ENCODE results near the gene TNFRSF8. TPM values are rescaled to one million over a fixed set of nuclear protein-coding genes. Genes with fewer than 3 reads are reported as not detected.

Gene TNFRSF8
- total and polyA plus RNA-seq, 2 of the 13 experiments (the other 11 are each of a cell fraction or from before 2014, with no cell fraction given), result not detected

- no TSS peak for BruUV-seq (replicated peaks)
These were observed 89.2 kb downstream of the TNFRSF8 start for GRCh38 chr1:12152113-12152891.

More at GRCh38 chr1:12152113-12152891, 89.2 kb downstream of the TNFRSF8 start:
- no peaks in the 10 kb centered on the region for H3K27me3 ChIP-seq (ENCODE audit: control insufficient read depth in 1 of 2, insufficient read depth in 2 of 2, low read length in 2 of 2)
- no peaks in the 10 kb centered on the region for H3K79me2 ChIP-seq (ENCODE audit: insufficient read depth, low read length)
- FAIRE-seq (no peak), DNase-seq (ENCODE audit: low spot score) (no peak), ATAC-seq (no peak)
- no peak overlapping the region for H3K27ac ChIP-seq (ENCODE audit: extremely low read length, insufficient read depth, low read length)
- CTCF ChIA-PET (ENCODE audit: low intra/inter-chr PET ratio, low total read pairs), result no interaction called here
- H4K20me1 ChIP-seq (ENCODE audit: insufficient read depth, low read length), result no peaks in the 10 kb centered on the region
- POLR2A ChIA-PET, result no interaction called here
- in situ Hi-C loops (cut with HindIII; ENCODE audit: extremely low pct_ligation_motif_present, low pct_unique_long_range_greater_than_20kb) (no loop called here), intact Hi-C loops (cut with micrococcal nuclease; ENCODE audit: unreplicated experiment) (no loop called here)
- H3K36me3 ChIP-seq (replicated peaks in 1 of 2; ENCODE audit: control insufficient read depth in 1 of 2, insufficient read depth in 2 of 2, low read length in 2 of 2), result no peaks in the 10 kb centered on the region
- no peak overlapping the region for H2AFZ ChIP-seq (ENCODE audit: low read length)
- peaks cover 18% of the 10 kb centered on the region for H3K4me1 ChIP-seq (ENCODE audit: insufficient read depth, low read length)
- no peaks in the 10 kb centered on the region for H3K9me3 ChIP-seq (ENCODE audit: low read length)
- H3K9ac ChIP-seq (ENCODE audit: insufficient read depth, low read depth, low read length), result no peak overlapping the region
- TF ChIP-seq ATF4 (CRISPR knock-in tag; IDR thresholded peaks at IDR 0.05) (no peak), TBX3 (IDR thresholded peaks at IDR 0.05; ENCODE audit: borderline replicate concordance) (no peak), ZNF629 (CRISPR knock-in tag; conservative IDR thresholded peaks at IDR 0.05) (peak; percentile 38; the same call in 1 of the 2 replicates), ZNF646 (CRISPR knock-in tag; IDR thresholded peaks at IDR 0.05) (no peak), ZBTB10 (CRISPR knock-in tag; IDR thresholded peaks at IDR 0.05; ENCODE audit: borderline replicate concordance) (no peak), POLR2AphosphoS5 (IDR thresholded peaks at IDR 0.05; ENCODE audit: low read depth, low read length) (no peak), ZFX (CRISPR knock-in tag; IDR thresholded peaks at IDR 0.05; ENCODE audit: low read depth) (no peak)
- 63% methylated on average over 6 of the region's 7 CpGs for WGBS (ENCODE audit: low lambda C conversion rate)
- H3K4me2 ChIP-seq (ENCODE audit: low read depth, low read length), result no peak overlapping the region
- no peak overlapping the region for H3K4me3 ChIP-seq (replicated peaks in 1 of 3; ENCODE audit: insufficient read depth in 1 of 3, low read depth in 2 of 3, low read length in 3 of 3)
